ENCODE measurements around the gene TCP1.

The TCP1 gene

DNA sequence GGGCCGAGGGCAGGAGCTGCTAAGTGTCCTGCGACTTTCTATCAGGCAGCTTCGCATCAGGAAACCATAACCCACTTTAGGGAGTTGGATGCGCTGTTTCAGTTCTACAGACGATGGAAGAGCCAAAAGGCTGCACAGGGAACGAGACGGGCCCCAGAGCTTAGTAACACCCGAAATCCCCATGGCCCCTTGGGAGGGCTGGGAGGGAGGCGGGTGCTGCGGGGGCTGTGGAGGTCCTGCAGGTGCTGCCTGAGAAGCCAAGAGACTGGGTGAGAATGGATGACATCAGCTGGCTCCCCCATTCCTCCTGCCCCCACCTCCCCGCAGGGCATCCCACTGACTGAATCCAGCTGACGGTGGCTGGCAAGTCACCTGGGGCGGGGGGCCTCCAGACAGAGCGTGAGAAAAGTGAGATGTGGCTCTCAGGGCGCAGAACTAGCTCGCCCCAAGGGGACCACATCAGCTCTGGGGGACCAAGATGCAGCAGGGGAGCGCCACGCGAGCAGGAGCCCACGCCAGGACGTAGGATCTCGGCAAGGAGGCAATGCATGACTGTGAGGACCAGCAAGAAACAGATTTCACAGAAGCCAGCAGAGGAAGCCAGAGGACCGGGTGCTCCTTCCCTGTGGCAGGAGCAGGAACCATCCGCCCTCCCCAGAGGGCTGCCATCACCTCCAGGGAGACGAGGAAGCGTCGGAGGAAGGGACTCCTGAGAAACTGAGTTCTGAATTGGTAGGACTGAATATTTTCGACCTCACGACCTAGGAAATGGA is 47.5 kb upstream of the TCP1 start:
- H3K79me2 ChIP-seq (ENCODE audit: insufficient read depth, low read length), result no peaks in the 10 kb centered on the region
- no peaks in the 10 kb centered on the region for H3K27me3 ChIP-seq (ENCODE audit: low read length)
- H3K9ac ChIP-seq (ENCODE audit: low read length), result no peak overlapping the region
- H3K4me2 ChIP-seq (ENCODE audit: low read depth, low read length, poor library complexity, severe bottlenecking), result no peak overlapping the region
- H3F3A ChIP-seq (ENCODE audit: insufficient read depth), result no peaks in the 10 kb centered on the region
- H3K27ac ChIP-seq (ENCODE audit: low read depth, low read length), result no peak overlapping the region
- H4K20me1 ChIP-seq (ENCODE audit: low read depth, low read length), result no peaks in the 10 kb centered on the region
- H3K36me3 ChIP-seq (ENCODE audit: low read length), result no peaks in the 10 kb centered on the region
- H2AFZ ChIP-seq (ENCODE audit: low read depth, low read length, severe bottlenecking), result no peak overlapping the region
- H3K4me3 ChIP-seq (ENCODE audit: insufficient read depth, low read length, poor library complexity, severe bottlenecking), result no peak overlapping the region
- no peaks in the 10 kb centered on the region for H3K9me3 ChIP-seq (ENCODE audit: insufficient read depth, low read length)
- no peaks in the 10 kb centered on the region for H3K9me2 ChIP-seq (replicated peaks; ENCODE audit: insufficient read depth, low read length)
- TF ChIP-seq EZH2phosphoT487 (conservative IDR thresholded peaks at IDR 0.05; ENCODE audit: low read length), result no peak
- TF ChIP-seq, protein P1, sequence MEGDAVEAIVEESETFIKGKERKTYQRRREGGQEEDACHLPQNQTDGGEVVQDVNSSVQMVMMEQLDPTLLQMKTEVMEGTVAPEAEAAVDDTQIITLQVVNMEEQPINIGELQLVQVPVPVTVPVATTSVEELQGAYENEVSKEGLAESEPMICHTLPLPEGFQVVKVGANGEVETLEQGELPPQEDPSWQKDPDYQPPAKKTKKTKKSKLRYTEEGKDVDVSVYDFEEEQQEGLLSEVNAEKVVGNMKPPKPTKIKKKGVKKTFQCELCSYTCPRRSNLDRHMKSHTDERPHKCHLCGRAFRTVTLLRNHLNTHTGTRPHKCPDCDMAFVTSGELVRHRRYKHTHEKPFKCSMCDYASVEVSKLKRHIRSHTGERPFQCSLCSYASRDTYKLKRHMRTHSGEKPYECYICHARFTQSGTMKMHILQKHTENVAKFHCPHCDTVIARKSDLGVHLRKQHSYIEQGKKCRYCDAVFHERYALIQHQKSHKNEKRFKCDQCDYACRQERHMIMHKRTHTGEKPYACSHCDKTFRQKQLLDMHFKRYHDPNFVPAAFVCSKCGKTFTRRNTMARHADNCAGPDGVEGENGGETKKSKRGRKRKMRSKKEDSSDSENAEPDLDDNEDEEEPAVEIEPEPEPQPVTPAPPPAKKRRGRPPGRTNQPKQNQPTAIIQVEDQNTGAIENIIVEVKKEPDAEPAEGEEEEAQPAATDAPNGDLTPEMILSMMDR (IDR thresholded peaks at IDR 0.05; ENCODE audit: insufficient read depth, low read length, poor library complexity, severe bottlenecking), result no peak

DNA sequence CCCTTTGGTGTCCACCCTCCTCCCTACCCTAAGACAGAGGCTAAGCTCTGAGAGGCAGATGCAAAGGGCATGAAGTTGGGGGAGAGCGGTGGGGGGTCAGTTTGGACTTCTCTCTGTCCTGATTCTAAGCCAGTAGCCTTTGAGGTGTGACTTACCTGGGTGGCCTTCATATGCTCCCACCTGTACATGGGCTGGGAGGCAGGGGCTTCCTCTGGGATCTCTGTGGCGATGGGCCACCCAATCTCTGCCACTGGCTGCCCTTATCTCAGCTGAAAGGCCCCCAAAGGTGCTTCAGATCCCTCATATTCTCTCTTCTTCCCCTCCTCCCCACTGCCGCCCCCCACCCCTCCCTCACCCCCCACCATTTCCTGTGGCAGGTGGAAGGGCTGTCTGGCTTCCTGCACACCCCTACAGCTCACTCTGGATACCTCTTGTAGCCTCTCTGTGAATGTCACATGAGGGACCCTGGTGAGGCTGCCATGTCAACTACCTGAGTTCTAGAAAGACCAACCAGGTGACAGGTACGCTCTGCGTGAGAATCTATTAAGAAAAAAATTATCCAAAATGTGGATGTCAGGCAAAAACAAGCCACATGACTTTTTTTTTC is 44.7 kb upstream of the TCP1 start:
- H4K20me1 ChIP-seq (ENCODE audit: low read depth, low read length), result no peaks in the 10 kb centered on the region
- no peak overlapping the region for H3K4me2 ChIP-seq (ENCODE audit: low read depth, low read length, poor library complexity, severe bottlenecking)
- no peaks in the 10 kb centered on the region for H3F3A ChIP-seq (ENCODE audit: insufficient read depth)
- no peak overlapping the region for H3K27ac ChIP-seq (ENCODE audit: low read depth, low read length)
- no peak overlapping the region for H2AFZ ChIP-seq (ENCODE audit: low read depth, low read length, severe bottlenecking)
- no peaks in the 10 kb centered on the region for H3K9me3 ChIP-seq (ENCODE audit: insufficient read depth, low read length)
- no peaks in the 10 kb centered on the region for H3K79me2 ChIP-seq (ENCODE audit: insufficient read depth, low read length)
- H3K4me3 ChIP-seq (ENCODE audit: insufficient read depth, low read length, poor library complexity, severe bottlenecking), result no peak overlapping the region
- H3K9me2 ChIP-seq (replicated peaks; ENCODE audit: insufficient read depth, low read length), result no peaks in the 10 kb centered on the region
- H3K27me3 ChIP-seq (ENCODE audit: low read length), result no peaks in the 10 kb centered on the region
- H3K36me3 ChIP-seq (ENCODE audit: low read length), result no peaks in the 10 kb centered on the region
- H3K9ac ChIP-seq (ENCODE audit: low read length), result no peak overlapping the region
- no peak for TF ChIP-seq EZH2phosphoT487 (conservative IDR thresholded peaks at IDR 0.05; ENCODE audit: low read length)
- TF ChIP-seq, protein P1 (IDR thresholded peaks at IDR 0.05; ENCODE audit: insufficient read depth, low read length, poor library complexity, severe bottlenecking), result no peak

DNA sequence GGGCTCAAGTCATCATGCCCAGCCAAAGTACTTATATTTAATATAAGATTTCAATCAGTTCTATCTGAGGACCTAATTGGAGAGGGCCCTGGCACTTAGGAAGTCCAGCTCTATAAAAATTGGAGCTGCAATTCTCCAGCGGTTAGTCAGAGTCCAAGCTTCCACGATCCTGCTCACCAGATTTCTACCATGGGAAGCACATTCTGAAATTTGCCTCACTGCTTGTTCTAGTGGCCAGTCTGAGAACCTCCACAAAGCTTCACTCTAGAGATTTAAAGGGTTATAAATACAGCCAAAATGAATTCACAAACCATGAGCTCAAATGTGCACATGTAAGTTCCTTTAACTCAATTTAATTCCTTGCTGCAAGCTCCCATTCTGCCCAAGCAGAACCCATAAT is 44.2 kb upstream of the TCP1 start:
- Histone ChIP-seq H3K27me3 (ENCODE audit: low read length) (no peaks in the 10 kb centered on the region), H3K4me2 (ENCODE audit: low read depth, low read length, poor library complexity, severe bottlenecking) (no peak overlapping the region), H3K9ac (ENCODE audit: low read length) (no peak overlapping the region), H3F3A (ENCODE audit: insufficient read depth) (no peaks in the 10 kb centered on the region), H3K79me2 (ENCODE audit: insufficient read depth, low read length) (no peaks in the 10 kb centered on the region), H2AFZ (ENCODE audit: low read depth, low read length, severe bottlenecking) (no peak overlapping the region), H4K20me1 (ENCODE audit: low read depth, low read length) (no peaks in the 10 kb centered on the region), H3K9me2 (replicated peaks; ENCODE audit: insufficient read depth, low read length) (no peaks in the 10 kb centered on the region), H3K27ac (ENCODE audit: low read depth, low read length) (no peak overlapping the region), H3K9me3 (ENCODE audit: insufficient read depth, low read length) (no peaks in the 10 kb centered on the region), H3K36me3 (ENCODE audit: low read length) (no peaks in the 10 kb centered on the region), H3K4me3 (ENCODE audit: insufficient read depth, low read length, poor library complexity, severe bottlenecking) (no peak overlapping the region)
- TF ChIP-seq, protein P1 (IDR thresholded peaks at IDR 0.05; ENCODE audit: insufficient read depth, low read length, poor library complexity, severe bottlenecking), result no peak
- no peak for TF ChIP-seq EZH2phosphoT487 (conservative IDR thresholded peaks at IDR 0.05; ENCODE audit: low read length)

Data from SU-DHL-6 (cell line).